ENCODE measurements around the gene PKD2L1.
"Not testable (repeated sequence)": the region's sequence is repeated elsewhere in the genome, so short reads cannot be mapped to it uniquely, and the experiment has no call there.

Gene PKD2L1

DNA sequence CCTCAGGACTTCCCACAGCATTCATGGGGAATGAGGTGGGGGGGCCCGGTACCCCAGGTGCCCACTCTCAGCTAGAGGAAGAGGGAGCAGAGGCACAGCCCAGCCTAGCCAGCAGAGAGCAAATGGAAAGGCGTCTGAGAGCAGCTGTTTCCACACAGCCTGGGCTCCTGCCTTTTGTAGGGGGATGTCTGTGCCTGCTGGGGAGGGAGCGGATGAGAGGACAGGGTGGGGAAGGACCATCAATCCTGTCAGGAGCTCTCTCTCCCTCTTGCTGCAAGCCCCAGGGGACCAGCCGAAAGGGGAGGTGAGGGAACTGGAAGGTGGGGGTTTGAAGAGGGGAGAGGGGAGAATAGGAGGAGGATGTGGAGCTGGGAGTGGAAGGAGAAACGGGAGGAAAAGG is at the start of gene PKD2L1:
Gene PKD2L1, minus strand, starts transcription at position 150 of the 400 bp plus-strand sequence. Its CDS starts 125 bp downstream, at position 25.
- no peak for DNase-seq

DNA sequence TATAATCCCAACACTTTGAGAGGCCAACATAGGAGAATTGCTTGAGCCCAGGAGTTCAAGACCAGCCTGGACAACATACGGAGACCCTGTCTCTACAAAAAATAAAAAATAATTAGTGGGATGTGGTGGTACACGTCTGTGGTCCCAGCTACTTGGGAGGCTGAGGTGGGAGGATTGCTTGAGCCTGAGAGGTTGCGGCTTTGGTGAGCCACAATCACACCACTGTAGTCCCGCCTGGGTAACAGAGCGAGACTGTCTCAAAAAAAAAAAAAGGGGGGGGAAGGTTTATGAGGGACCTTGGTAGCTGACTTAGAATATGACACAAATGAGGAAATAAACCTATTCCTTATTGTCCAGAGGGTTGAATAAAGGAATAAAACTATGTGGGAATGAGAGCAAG is 47.8 kb upstream of the PKD2L1 start:
- no peak for DNase-seq

DNA sequence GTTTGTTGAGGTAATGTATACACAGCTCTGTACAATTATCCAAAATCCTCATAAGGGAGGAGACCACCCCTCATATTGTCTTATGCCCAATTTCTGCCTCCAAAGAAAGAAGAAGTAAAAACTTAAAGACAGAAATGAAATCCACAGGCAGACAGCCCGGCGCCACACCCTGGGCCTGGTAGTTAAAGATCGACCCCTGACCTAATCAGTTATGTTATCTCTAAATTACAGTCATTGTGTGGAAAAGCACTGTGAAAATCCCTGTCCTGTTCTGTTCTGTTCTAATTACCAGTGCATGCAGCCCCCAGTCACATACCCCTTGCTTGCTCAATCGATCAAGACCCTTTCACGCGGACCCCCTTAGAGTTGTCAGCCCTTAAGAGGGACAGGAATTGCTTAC is 46.6 kb upstream of the PKD2L1 start:
- not testable (repeated sequence) for DNase-seq

DNA sequence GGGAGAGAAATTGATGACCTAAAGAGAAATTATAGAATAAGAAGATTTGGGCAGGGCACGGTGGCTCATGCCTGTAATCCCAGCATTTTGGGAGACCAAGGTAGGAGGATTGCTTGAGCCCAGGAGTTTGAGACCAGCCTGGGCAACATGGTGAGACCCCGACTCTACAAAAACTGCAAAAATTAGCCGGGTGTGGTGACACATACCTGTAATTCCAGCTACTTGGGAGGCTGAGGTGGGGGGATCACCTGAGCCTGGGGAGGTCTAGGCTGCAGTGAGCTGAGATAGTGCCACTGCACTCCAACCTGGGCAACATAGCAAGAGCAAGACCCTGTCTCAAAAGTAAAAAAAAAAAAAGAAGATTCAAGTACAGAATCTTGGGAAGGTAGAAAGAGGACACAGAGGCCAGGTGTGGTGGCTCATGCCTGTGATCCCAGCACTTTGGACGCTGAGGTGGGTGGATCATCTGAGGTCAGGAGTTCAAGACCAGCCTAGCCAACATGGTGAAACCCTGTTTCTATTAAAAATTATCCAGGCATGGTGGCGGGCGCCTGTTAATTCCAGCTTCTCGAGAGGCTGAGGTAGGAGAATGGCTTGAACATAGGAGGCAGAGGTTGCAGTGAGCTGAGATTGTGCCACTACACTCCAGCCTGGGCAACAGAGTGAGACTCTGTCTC is 44.8 kb upstream of the PKD2L1 start:
- DNase-seq, result not testable (repeated sequence)

DNA sequence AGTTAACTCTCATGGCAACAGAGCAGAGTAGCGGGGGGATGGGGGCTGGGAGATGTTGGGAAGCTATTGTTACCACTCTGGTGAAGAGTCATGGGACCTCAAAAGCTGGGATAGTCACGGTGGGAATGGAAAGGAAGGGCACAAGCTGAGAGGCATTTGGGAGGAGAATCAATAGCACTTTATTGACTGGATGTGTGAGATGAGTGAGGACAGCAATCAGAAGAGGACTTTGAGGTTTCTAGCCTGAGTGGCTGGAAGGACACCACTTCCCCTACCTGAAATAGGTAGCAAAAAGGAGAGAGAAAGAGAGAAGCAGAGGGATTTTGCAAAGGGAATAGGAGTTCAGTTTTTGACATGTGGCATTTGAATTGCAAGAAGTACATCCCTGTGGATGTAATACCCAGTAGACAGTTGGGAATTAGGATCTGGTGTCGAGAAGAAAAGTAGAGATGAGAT is 44.2 kb upstream of the PKD2L1 start:
- DNase-seq, result no peak

DNA sequence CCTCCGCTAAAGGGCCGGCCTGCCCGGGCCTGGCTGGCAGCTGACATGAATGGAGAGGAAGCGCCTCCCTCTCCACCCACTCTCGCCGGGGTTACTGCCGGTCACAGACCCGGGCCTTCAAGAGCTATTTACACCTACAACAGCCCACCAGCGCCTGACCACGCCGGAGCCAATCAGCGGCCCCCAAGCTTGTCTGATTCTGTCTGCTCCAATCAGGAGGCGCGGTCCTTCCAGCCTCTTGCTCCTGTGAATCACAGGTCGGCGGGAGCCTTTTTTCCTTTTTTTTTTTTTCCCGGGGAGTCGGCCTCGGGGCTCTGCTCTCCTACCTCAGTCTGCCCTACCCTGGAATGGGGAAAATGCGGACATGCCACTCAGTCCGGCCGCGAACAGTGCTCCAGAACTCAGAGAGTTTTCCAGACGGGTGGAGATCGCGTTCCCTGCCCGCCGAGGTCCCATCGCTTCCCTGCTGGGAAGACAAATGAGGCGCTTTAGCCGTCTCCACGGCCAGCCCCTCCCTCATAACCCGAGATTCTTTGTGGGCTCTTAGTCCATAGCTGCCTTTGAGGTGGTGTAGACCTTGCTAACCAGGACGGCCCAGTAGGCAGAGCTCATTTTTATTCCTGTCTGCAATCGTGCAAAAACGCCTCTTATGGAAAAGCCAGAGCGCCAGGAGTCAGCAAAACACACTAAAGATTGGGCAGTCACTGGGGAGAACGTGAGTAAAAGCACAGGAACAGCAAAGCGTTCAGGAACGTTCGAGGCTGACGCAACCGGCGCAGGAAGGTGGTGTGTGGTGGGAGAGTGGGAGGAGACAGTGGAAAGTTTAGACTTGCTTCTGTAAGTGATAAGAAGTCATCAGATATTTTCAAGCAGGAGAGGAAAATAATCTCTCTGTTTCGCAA is 43.5 kb upstream of the PKD2L1 start:
- peak; percentile 78 for DNase-seq

DNA sequence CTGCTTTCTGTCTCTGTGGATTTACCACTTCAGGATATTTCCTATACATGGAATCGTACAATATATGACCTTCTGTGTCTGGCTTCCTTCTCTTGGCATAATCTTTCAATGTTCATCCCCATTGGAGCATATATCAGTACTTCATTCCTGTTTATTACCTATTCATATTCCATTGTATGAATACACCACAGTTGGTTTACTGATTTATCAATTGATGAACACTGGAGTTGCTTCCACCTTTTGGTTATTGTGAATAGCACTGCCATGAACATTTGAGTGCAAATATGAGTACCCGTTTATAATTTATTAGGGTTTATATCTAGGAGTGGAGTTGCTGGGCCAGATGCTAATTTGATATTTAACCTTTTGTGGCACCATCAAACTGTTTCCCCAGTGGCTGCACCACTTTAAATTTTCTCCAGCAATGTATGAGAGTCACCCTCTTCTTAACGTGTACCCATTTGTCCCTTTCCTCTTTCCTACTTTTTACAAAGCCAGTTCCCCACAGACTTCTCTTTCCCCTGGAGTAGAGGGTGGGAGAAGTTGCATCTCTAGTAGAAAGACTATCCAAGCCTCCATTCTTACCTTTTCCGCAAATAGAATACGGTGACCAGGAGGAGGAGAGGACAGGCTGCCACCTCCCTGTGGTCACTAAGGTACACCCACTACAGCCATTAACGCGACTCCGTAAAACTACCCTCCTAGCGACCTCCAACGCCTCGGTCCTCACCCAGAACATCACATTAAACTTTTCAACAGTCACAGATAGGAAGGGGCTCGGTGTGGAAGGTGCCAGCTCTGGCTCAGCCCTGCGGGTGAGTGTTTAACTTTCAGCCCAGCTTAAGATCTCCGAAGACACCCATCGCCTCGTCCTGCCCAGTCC is 42.6 kb upstream of the PKD2L1 start:
- DNase-seq, result no peak

DNA sequence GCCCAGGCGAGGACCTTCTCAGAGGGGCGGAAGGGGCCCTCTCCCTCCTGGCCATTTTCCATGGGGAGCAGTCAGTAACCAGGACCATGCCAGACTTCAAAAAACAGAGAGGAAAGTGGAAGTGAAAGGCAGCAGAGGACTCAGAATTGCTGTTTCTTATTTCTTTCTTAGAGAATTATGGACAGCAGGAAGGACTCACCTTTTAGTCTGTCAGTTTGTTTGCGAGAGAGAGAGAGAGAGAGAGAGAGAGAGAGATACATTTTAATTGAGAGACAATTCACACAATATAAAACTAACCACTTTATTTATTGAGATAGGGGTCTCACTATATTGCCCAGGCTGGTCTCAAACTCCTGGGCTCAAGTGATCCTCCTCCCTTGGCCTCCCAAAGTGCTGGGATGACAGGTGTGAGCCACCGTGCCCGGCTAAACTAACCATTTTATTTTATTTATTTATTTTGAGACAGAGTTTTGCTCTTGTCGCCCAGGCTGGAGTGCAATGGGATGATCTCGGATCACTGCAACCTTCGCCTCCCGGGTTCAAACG is 41.5 kb upstream of the PKD2L1 start:
- DNase-seq, result no peak

DNA sequence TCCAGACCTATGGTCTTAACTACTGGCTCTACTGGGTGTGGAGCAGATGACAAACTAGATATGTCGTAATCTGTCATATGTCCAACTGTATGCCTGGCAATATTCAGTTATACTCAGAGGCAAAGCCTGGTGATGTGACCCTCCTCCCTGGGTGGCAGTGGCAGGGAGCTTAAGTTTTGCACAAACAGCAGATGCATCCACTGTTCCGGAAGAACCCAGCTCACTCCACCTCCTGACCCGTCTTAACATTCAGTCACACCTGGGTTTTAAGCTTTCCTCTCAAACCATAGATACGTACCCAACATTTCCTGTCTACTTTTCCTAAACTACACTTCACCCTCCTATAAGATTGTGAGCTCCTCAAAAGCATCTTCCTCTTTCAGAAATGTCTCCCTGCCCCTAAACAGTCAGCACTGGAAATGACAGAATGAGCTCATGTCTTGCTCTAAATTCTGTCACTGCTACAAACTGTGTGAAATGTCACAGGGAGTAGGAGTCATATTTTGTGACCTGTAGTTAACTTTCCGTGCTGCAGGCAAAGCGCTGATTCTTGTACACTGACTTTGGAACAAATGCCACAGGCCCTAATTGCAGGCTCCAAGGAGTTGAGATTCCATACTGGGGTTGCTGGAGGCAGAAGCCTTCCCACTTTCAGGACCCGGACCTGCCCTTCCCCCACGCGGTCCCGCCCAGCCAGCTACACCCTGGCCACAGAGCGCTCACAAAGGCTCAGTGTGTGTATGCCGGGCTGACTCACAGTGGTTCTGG is 40.9 kb upstream of the PKD2L1 start:
- peak; percentile 45 for DNase-seq

DNA sequence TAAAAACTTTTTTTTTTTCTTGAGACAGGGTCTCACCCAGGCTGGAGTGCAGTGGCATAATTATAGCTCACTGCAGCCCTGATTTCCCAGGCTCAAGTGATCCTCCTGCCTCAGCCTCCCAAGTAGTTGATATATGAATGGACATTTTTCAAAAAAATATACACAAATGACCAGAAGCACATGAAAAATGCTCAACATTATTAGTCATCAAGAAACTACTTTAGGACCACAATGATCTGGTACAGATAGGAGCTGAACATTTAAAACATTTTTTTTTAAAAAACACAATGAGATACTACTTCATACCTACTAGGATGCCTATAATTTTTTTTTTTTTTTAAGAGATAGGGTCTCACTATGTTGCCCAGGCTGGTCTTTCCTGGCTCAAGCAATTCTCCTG is 38.7 kb upstream of the PKD2L1 start:
- DNase-seq, result no peak

DNA sequence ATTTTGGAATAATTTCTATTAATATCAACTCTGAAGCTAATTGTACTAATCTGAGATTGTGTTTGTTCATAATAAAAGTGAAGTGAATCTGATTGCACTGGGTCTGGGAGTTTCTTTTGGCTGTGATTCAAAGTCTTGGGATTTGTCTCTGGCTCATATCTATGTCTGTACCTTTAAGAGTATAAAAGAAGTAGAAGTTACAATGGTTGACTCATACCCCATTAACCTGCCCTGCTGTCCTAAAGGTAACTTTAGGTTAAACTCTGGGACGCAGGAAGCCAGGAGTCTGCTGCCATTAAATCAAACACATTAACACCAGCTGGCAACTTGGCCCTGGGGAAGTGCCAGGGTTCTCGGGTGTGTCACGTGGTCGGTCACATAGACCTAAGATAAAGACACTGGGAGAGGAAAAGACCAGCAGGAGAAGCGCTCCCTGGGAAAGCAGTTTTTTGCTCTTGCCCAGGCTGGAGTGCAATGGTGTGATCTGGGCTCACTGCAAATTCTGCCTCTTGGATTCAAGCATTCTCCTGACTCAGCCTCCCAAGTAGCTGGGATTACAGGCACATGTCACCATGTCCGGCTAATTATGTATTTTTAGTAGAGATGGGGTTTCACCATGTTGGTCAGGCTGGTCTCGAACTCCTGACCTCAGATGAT is 34.8 kb upstream of the PKD2L1 start:
- DNase-seq, result no peak

DNA sequence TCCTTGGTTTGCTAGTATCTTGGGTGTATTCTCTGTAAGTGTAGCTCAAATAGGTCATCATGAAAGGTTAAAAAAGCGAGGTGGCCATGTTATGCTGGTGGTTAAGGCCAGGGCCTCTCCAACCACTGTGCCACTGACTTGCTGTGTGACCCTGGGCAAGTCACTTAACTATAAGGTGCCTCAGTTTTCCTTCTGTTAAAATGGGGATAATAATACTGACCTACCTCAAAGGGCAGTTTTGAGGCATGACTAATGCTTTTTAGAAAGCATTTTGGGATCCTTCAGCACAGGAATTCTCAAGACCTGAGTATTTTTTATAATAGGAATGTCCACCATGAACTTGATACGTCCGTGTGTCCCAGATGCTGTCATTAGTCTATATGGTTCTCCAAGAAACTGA is 34.1 kb upstream of the PKD2L1 start:
- no peak for DNase-seq

DNA sequence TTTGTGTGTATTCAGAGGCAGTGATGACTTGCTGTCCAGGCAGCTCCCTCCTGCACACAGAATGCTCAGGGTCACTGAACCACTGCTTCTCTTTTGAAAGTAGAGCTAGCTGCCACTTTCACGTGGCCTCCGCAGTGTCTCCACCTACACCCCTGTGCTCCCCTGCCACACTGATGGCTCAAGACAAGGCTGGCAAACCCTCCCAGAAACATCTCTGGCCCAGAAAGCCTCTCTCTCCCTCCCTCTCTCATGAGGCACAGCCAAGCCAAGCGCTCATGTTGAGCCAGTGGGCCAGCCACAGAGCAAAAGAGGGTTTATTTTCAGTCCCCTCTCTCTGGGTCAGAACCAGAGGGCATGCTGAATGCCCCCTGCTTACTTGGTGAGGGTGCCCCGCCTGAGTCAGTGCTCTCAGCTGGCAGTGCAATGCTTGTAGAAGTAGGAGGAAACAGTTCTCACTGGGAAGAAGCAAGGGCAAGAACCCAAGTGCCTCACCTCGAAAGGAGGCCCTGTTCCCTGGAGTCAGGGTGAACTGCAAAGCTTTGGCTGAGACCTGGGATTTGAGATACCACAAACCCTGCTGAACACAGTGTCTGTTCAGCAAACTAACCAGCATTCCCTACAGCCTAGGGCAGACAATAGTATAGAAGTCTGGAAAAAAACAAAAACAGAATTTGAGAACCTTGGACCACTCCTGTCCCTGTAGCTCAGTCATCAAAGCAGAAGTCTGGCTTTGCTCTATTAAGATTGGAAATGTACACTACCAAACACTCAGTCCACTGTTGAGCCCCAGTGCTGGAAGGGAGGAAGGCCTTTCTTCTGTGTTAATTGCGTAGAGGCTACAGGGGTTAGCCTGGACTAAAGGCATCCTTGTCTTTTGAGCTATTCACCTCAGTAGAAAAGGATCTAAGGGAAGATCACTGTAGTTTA is 32.8 kb upstream of the PKD2L1 start:
- DNase-seq, result no peak

DNA sequence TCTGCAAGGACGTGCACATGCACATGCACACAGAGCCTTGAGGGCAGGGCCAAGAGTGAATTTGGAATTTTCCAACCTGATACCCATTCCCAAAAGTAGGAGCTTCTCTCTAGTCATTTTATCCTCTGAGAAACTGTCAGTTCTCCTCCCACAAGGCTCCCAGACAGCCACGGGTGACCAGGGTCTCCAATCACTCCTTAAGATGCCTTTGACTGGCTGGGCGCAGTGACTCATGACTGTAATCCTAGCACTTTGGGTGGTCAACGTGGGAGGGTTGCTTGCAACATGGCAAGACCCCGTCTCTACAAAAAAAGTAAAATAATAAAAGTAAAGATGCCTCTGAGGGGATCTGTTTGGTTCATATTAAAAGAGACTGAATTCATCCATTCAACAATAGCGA is 30.2 kb upstream of the PKD2L1 start:
- no peak for DNase-seq

DNA sequence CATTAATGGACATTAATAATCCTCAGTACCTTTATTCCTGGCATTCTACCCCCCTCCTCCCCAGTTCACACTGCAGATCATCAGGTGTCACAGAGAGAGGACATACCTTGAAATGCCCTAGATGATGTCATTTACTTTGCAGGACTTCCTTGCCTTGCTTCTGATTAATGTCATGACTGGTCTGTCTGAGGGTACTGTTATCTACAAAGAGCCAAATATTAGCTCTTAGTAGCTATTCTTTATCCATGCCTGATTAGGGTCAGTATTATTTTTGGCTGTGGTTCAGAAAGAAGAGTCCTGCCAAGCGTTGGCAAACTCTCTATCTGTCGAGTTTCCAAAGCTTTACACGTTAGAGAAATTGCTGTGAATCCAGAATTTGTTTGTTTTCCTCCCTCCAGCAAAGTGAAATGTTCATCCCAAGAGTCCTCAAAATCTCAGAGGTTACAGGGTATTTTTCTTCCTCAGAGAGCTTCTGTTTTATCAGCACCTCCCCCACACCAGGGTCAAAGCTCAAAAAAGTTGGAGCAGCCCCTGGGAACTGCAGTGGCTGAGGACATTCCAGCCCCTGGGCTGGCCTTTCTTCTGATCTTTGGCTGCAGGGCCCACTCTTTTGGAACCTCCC is 29.6 kb upstream of the PKD2L1 start:
- DNase-seq, result no peak

DNA sequence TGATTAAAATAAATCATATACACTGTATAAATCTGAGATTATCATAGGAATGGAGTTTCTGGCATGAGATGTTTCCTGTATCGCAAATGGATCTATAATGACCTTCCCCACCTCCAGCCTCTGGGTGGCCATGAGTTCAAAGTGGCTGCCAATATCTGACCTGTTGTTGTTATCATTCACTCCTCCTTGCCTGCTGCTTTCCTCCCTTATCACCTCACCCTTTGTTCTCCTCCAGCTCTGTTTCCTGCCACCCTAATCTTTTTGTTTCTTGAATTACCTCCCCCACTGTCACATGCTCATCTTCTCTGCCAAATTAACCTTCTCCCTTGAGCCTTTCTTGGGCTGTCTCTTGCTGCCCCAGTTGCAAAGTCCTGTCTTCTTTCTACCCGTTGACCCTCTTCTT is 29.0 kb upstream of the PKD2L1 start:
- DNase-seq, result no peak

DNA sequence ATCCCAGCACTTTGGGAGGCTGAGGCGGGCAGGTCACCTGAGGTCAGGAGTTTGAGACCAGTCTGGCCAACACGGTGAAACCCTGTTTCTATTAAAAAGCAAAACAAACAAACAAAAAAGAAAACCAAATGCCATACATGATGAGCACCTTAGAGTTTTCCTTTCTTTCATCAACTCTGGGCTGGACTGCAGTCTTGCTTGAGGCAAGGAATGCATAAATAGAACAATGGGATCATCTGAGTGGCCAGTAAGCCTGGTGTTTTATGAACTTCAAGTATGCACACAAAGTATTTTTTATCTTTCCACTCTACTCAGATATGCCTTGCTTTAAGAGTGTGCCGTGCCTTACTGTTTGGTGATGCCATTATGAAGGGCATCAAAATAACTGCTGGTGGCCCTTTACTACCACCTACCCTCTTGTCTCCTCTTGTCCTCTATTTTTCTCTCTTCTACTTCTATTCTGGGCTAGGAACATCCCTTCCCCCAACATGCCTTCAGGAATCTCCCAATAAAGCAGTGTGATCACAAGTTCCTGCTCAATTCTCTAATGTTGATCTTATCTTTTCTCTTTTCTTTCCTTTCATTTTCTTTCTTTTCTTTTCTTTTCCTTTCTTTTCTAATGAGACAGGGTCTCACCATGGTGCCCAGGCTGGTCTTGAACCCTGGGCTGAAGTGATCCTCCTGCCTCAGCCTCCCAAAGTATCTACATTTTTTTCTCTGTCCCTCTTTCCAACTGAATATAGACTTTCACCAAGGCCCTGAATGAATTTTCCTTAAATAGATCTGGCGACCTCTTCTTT is 27.2 kb upstream of the PKD2L1 start:
- DNase-seq, result no peak

DNA sequence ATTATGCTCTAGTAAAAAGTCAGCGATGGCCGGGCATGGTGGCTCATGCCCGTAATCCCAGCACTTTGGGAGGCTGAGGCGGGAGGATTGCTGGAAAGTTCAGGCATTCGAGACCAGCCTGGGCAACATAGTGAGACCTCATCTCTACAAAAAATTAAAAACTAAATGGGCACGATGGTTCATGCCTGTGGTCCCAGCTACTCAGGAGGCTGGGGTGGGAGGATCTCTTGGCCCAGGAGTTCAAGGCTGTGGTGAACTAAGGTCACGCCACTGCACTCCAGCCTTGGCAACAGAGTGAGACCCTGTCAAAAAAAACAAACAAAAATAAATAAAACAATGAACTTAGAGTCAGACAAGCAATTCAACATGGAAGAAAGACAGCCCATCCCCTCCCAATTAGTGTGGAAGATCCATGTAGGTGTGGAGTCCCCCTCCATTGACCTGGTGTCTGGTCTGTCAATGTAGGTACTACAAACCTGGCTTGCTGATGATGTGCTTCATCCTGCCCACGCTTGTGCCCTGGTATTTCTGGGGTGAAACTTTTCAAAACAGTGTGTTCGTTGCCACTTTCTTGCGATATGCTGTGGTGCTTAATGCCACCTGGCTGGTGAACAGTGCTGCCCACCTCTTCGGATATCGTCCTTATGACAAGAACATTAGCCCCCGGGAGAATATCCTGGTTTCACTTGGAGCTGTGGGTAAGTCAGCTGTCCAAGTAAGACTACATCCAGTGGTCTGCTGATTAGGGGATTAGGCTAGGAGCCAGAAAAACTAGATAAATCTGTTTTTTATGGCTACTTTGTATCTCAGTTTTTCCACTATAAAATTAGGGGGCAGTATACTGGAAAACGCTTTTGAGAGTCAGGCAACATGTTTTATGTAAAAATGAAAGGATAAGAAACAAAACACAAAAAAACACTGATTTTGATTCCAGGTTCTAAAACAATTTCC is 26.3 kb upstream of the PKD2L1 start:
- no peak for DNase-seq
